Stimulated activated CD4-positive, alpha-beta T cell treated with anti-CD3 and anti-CD28 coated beads, Interleukin-1b, Interleukin-23, amount 100 ng/mL, for 4 hours (primary cell): Measurements from ENCODE around the gene ITGAL.

ENCODE experiments used
- DNase-seq, 2 donors: peaks; one replicate each; pipeline ENCODE4 v3.0.0-alpha.2; 2020; ENCODE audit warnings: low read depth in 2 of 2

The ITGAL gene

GRCh38 chr16:30567160-30567990, 94.8 kb downstream of the ITGAL start:
- DNase-seq, result peak; percentile 49 to 63

DNA sequence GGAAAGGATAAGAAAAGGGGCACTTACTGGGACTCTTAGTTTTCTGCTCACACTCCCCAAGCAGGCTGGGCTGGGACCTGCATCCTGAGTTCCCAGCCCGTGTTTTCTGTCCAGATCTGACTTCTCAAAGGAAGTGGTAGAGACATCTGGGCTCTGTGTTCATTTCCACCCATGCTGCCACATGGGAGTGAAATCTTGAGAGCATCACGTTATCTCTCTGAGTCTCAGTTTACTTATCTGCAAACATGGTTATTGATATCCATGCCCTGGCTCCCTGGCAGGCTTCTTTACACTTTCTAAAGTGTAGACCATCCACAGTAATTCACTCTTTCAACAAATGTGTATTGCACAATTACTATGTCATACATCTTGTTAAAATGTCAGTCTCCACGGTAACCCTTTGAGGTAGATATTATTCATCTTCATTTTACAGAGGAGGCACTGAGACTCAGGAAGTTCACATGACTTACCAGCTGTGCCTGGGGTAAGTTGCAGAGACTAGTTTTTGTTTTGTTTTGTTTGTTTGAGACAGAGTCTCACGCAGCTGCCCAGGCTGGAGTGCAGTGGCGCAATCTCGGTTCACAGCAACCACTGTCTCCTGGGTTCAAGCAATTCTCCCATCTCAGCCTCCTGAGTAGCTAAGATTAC, 95.6 kb downstream of the ITGAL start:
- no peak for DNase-seq

DNA sequence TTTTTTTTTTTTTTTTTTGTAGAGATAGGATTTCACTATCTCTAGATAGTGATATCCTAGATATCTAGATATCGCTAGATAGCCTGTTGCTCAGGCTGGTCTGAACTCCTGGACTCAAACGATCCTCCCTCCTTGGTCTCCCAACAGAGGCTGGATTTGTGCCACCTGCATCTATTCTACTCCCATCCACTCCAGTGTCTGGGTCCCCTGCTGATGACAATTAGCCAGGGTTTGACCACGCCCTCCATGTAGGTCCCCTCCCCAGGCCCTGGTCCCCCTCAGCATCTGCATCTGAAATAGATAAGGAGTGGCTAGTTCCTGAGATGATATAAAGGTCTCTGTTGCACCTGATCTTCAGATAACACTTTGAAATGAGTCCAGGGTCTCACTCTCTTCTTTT, 96.7 kb downstream of the ITGAL start:
- no peak for DNase-seq

- DNase-seq, result no peak
Observed at GRCh38 chr16:30569746-30570635, 97.4 kb downstream of the ITGAL start.

GRCh38 chr16:30570636-30571444, 98.3 kb downstream of the ITGAL start:
- DNase-seq, result no peak

GRCh38 chr16:30571445-30572322, 99.1 kb downstream of the ITGAL start, which contains the start of gene ZNF688:
TSS of gene ZNF688 (minus strand) at chr16:30571714. CDS start at chr16:30571629, 85 bp downstream.
- DNase-seq, result peak; percentile 81 to 93
